ENCODE measurements around the gene ADAMTSL4. TPM values are rescaled to one million over a fixed set of nuclear protein-coding genes. Genes with fewer than 3 reads are reported as not detected.

Gene ADAMTSL4
- total and polyA plus RNA-seq, 9 of the 15 experiments (the other 6 are each of a cell fraction or from before 2014, with no cell fraction given): 12.7 to 212 (median 35.6) TPM

DNA sequence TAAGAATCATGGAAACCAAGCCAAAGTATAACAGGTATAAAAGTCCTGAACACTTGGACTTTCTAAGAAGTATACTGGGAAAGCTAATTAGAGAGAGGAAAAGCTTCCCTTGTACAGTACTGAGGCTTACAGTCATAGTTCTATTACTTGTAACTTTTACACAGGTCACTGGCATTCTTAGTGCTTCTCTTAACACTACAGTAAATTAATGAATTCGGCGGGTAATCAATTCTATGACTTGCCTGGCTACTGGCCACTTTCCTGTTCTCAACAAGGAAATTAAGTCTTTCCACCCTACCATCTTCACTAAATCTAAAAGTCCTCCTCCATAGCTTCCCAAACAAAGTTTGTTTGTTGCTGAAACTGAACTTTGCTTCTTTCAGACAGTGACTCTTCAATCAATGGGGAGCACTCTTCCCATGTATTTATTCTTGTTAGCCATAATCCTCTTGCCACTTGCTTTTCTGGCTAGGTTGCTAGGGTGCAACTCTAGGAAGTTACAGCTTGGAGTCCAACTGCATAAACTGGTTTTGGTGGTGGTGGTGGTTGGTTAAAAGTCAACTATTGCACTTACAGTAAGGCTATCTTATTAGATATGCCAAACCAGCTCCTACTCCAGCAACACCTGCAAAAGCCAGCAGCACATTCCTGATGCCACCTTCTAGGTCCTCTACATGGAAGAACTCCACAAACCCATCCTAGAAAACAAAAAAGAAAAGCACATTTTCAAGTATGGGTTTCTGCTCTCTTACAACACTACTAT lies 27.8 kb downstream of the ADAMTSL4 start (continued):
- TF ChIP-seq PYGO2 (tag; IDR thresholded peaks at IDR 0.05) (no peak), RBM25 (IDR thresholded peaks at IDR 0.05; ENCODE audit: low read depth, low read length, severe bottlenecking) (no peak), POLR2H (tag; IDR thresholded peaks at IDR 0.05; ENCODE audit: low read depth) (no peak), ZNF274 (IDR thresholded peaks at IDR 0.05; ENCODE audit: borderline replicate concordance, low read depth, low read length) (no peak), ETV6 (IDR thresholded peaks at IDR 0.05; ENCODE audit: borderline replicate concordance in 1 of 2, low read depth in 2 of 2, low read length in 1 of 2) (no peak), ETV6 (CRISPR knock-in tag; IDR thresholded peaks at IDR 0.05; ENCODE audit: borderline replicate concordance) (no peak), CBX2 (IDR thresholded peaks at IDR 0.05; ENCODE audit: insufficient read depth, low read length, poor library complexity, severe bottlenecking) (no peak), RBFOX2 (IDR thresholded peaks at IDR 0.05; ENCODE audit: low read depth, low read length) (peak; percentile 84), SP1 (CRISPR knock-in tag; IDR thresholded peaks at IDR 0.05) (0 out of 2 replicates have a peak, but pooled peaks have one; percentile 6), JUNB (CRISPR knock-in tag; conservative IDR thresholded peaks at IDR 0.05) (no peak), CHCHD3 (CRISPR knock-in tag; IDR thresholded peaks at IDR 0.05) (no peak), SUPT5H (IDR thresholded peaks at IDR 0.05) (peak; percentile 23; the same call in 1 of the 2 replicates), ELF2 (CRISPR knock-in tag; IDR thresholded peaks at IDR 0.05) (no peak), STAG1 (CRISPR knock-in tag; IDR thresholded peaks at IDR 0.05; ENCODE audit: borderline replicate concordance) (no peak), ZNF444 (CRISPR knock-in tag; IDR thresholded peaks at IDR 0.05) (no peak), JUN (IDR thresholded peaks at IDR 0.05; ENCODE audit: borderline replicate concordance, low read depth, low read length) (no peak), JUN (CRISPR knock-in tag; IDR thresholded peaks at IDR 0.05; ENCODE audit: borderline replicate concordance) (no peak), PTBP1 (IDR thresholded peaks at IDR 0.05; ENCODE audit: low read depth, low read length) (no peak)
- TF ChIP-seq, protein P1, sequence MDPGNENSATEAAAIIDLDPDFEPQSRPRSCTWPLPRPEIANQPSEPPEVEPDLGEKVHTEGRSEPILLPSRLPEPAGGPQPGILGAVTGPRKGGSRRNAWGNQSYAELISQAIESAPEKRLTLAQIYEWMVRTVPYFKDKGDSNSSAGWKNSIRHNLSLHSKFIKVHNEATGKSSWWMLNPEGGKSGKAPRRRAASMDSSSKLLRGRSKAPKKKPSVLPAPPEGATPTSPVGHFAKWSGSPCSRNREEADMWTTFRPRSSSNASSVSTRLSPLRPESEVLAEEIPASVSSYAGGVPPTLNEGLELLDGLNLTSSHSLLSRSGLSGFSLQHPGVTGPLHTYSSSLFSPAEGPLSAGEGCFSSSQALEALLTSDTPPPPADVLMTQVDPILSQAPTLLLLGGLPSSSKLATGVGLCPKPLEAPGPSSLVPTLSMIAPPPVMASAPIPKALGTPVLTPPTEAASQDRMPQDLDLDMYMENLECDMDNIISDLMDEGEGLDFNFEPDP (CRISPR knock-in tag; IDR thresholded peaks at IDR 0.05): 0 out of 2 replicates have a peak, but pooled peaks have one; percentile 35
- TF ChIP-seq, protein P2, sequence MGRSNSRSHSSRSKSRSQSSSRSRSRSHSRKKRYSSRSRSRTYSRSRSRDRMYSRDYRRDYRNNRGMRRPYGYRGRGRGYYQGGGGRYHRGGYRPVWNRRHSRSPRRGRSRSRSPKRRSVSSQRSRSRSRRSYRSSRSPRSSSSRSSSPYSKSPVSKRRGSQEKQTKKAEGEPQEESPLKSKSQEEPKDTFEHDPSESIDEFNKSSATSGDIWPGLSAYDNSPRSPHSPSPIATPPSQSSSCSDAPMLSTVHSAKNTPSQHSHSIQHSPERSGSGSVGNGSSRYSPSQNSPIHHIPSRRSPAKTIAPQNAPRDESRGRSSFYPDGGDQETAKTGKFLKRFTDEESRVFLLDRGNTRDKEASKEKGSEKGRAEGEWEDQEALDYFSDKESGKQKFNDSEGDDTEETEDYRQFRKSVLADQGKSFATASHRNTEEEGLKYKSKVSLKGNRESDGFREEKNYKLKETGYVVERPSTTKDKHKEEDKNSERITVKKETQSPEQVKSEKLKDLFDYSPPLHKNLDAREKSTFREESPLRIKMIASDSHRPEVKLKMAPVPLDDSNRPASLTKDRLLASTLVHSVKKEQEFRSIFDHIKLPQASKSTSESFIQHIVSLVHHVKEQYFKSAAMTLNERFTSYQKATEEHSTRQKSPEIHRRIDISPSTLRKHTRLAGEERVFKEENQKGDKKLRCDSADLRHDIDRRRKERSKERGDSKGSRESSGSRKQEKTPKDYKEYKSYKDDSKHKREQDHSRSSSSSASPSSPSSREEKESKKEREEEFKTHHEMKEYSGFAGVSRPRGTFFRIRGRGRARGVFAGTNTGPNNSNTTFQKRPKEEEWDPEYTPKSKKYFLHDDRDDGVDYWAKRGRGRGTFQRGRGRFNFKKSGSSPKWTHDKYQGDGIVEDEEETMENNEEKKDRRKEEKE (IDR thresholded peaks at IDR 0.05; ENCODE audit: borderline replicate concordance in 1 of 2, control insufficient read depth in 1 of 2, low read depth in 2 of 2, low read length in 1 of 2): peak in 1 of 2 experiments; percentile 65; a peak in 1 of 4 replicates
- TF ChIP-seq, protein P3, sequence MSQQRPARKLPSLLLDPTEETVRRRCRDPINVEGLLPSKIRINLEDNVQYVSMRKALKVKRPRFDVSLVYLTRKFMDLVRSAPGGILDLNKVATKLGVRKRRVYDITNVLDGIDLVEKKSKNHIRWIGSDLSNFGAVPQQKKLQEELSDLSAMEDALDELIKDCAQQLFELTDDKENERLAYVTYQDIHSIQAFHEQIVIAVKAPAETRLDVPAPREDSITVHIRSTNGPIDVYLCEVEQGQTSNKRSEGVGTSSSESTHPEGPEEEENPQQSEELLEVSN (IDR thresholded peaks at IDR 0.05; ENCODE audit: borderline replicate concordance in 1 of 2, extremely low read depth in 1 of 2, insufficient read depth in 1 of 2, insufficient read length in 1 of 2, low read depth in 1 of 2, low read length in 1 of 2, poor library complexity in 1 of 2, severe bottlenecking in 1 of 2): no peak

Data from K562 (cell line).